Kidney (tissue), 14 donors: Measurements from ENCODE around the gene CPT1B. TPM values are rescaled to one million over a fixed set of nuclear protein-coding genes. Genes with fewer than 3 reads are reported as not detected.
"Not testable (repeated sequence)": the region's sequence is repeated elsewhere in the genome, so short reads cannot be mapped to it uniquely, and the experiment has no call there.

ENCODE experiments used
- DNase-seq, 5 donors: peaks; one replicate each; pipeline ENCODE4 v3.0.0-alpha.2; 2013 to 2020
- FAIRE-seq: peaks from 2 replicates; lab custom pipeline; 2012; peaks lifted over from hg19 to GRCh38; lab: Jason Lieb, UNC
- H3K27ac ChIP-seq, 2 donors: one replicate each; pipeline ENCODE4 v1.7.0; 2013; ENCODE audit warnings: low read depth in 2 of 2, low read length in 2 of 2, inconsistent platforms in 1 of 2
- H3K27me3 ChIP-seq: one replicate; pipeline ENCODE4 v1.7.1; 2013; ENCODE audit warnings: low read length, inconsistent platforms; ENCODE audit not compliant: control insufficient read depth, insufficient read depth
- H3K36me3 ChIP-seq, 3 donors: one replicate each; pipeline versions ENCODE4 v1.7.0 to v1.7.1; 2013; ENCODE audit warnings: low read length in 3 of 3, control low read depth in 1 of 3, inconsistent platforms in 1 of 3; ENCODE audit not compliant: insufficient read depth in 3 of 3, control insufficient read depth in 2 of 3
- H3K4me1 ChIP-seq, 3 donors: one replicate each; pipeline versions ENCODE4 v1.7.0 to v1.7.1; 2013; ENCODE audit warnings: low read length in 3 of 3, inconsistent platforms in 1 of 3, low read depth in 1 of 3; ENCODE audit not compliant: control insufficient read depth in 2 of 3, insufficient read depth in 2 of 3
- H3K4me3 ChIP-seq, 3 donors: one replicate each; pipeline versions ENCODE4 v1.7.0 to v1.8.1; 2013; ENCODE audit warnings: low read length in 3 of 3, control low read depth in 1 of 3, inconsistent platforms in 1 of 3
- H3K9ac ChIP-seq, 3 donors: one replicate each; pipeline versions ENCODE4 v1.7.0 to v1.7.1; 2013; ENCODE audit warnings: low read length in 3 of 3, control low read depth in 1 of 3, inconsistent platforms in 1 of 3
- H3K9me3 ChIP-seq, 3 donors: one replicate each; pipeline versions ENCODE4 v1.7.0 to v1.7.1; 2013; ENCODE audit warnings: low read length in 3 of 3, control low read depth in 1 of 3, inconsistent platforms in 1 of 3; ENCODE audit not compliant: control insufficient read depth in 2 of 3, insufficient read depth in 1 of 3
- CTCF ChIP-seq: IDR thresholded peaks from 3 replicates; pipeline ENCODE4 v1.5.1; 2012; ENCODE audit warnings: mild to moderate bottlenecking, moderate library complexity, borderline replicate concordance; ENCODE audit not compliant: insufficient read depth; ENCODE audit errors: extremely low read depth
- intact Hi-C: fragments of 100-400 bp; cut with DNase I; formaldehyde crosslinking; loops from one replicate; pipeline ENCODE4 v1.11.1; 2022
- polyA plus RNA-seq: library from polyadenylated mRNA; stranded (reverse); fragments of 350-450 nt; fragmentation: Illumina TruSeq; extraction: RNeasy Lipid Tissue Mini Kit (QIAGEN cat#74804); gene quantifications from one replicate; pipeline ENCODE4 v1.2.3, GENCODE V29; 2014; ENCODE audit warnings: low read depth, low replicate concordance; ENCODE audit not compliant: insufficient read depth
- total RNA-seq: library from RNA; stranded (reverse); fragmentation: NEBNext Ultra II Directional; extraction: Animal tissue kit (Norgen Biotek cat#: 25700); gene quantifications from one replicate; pipeline ENCODE4 v1.2.1, GENCODE V29; 2021
- donor health status: control.
- donor health status: control.
- donor health status: control.
- donor health status: control.
- donor health status: control.
- donor health status: DM: yes; HTN: yes; CAD: no.
- donor health status: Normal renal cell carcinoma (clear cell type).

The CPT1B gene
- total and polyA plus RNA-seq, 2 donors from 2014 or later = 20.6 to 34.3 TPM

- no peak for FAIRE-seq
- Histone ChIP-seq H3K9ac (peak overlapping the region in 1 of 3 donors; percentile 42), H3K4me3 (peak overlapping the region in 2 of 3 donors; percentile 34 to 55), H3K27me3 (no peaks in the 10 kb centered on the region), H3K36me3 (no peaks in the 10 kb centered on the region), H3K4me1 (peaks cover 2 to 23% (median 21%) of the 10 kb centered on the region in 3 donors), H3K27ac (no peak overlapping the region), H3K9me3 (no peaks in the 10 kb centered on the region)
- DNase-seq = peak in 4 of 5 donors; percentile 85 to 87 (median 86)
- no peak for TF ChIP-seq CTCF
- intact Hi-C loops = no loop called here
Measured at GRCh38 chr22:50620593-50621355, 42.5 kb upstream of the CPT1B start.

GRCh38 chr22:50614296-50614695, 36.1 kb upstream of the CPT1B start:
- H3K27ac ChIP-seq, H3K4me3 ChIP-seq, intact Hi-C loops: not testable (repeated sequence)

GRCh38 chr22:50613291-50613981, 35.2 kb upstream of the CPT1B start:
- Histone ChIP-seq H3K4me3 (no peak overlapping the region), H3K36me3 (no peaks in the 10 kb centered on the region), H3K27ac (no peak overlapping the region), H3K27me3 (no peaks in the 10 kb centered on the region), H3K9ac (no peak overlapping the region), H3K4me1 (no peaks in the 10 kb centered on the region), H3K9me3 (no peaks in the 10 kb centered on the region)
- DNase-seq (no peak), FAIRE-seq (no peak)
- intact Hi-C loops = no loop called here
- no peak for TF ChIP-seq CTCF

More at GRCh38 chr22:50614296-50614695, 36.1 kb upstream of the CPT1B start:
- not testable (repeated sequence) for H3K36me3 ChIP-seq, DNase-seq, H3K9ac ChIP-seq, H3K9me3 ChIP-seq, H3K27me3 ChIP-seq, FAIRE-seq, H3K4me1 ChIP-seq

- Histone ChIP-seq H3K9ac (no peak overlapping the region), H3K4me1 (no peaks in the 10 kb centered on the region), H3K4me3 (no peak overlapping the region), H3K27me3 (no peaks in the 10 kb centered on the region), H3K9me3 (no peaks in the 10 kb centered on the region), H3K36me3 (no peaks in the 10 kb centered on the region), H3K27ac (no peak overlapping the region)
- DNase-seq = no peak
- TF ChIP-seq CTCF = no peak
- intact Hi-C loops = no loop called here
- no peak for FAIRE-seq
Measured at GRCh38 chr22:50612528-50613221, 34.4 kb upstream of the CPT1B start.
